ENCODE measurements around the gene CMKLR1. TPM values are rescaled to one million over a fixed set of nuclear protein-coding genes. Genes with fewer than 3 reads are reported as not detected.

CMKLR1 gene
- total RNA-seq, 1 experiment from 2014 or later = 0.66 TPM

DNA sequence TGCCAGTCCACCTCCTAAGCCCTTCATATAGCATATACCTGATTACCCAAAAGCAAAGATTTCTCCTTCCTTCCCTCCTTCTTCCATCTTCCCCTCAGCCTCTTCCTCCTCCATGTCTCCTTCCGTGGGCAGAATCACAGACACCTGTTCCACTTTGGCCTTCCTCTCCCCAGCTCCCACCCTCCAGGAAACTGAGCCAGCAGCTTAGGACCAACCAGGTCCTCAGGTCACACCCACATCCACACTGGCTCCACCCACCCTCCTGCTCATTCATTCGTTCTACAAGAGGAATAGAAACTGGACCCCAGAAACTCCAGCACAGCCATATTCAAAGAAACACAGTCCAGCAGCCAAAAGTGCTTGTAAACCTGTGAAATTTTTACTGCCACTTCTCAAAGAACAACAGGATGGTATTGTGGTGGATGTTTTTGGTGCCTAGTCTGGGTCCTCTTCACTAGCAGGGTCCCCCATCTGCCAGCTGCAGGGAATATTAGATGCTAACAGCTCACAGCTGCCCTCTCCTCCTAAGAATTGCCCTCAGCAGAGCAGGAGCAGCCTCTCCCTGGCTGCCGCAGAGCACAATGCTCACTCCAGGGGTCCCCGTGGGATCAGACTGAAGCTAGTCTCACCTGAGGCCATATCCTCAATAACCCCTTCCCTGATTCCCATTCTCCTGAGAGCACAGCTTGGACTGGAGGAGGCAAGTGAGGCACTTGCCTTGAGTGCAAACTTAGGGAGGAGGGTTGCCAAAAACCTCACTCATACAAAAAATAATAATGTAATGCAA, 18.4 kb downstream of the CMKLR1 start:
- no peak overlapping the region for H3K14ac ChIP-seq (ENCODE audit: insufficient read depth, low read length)
- no peak overlapping the region for H4K91ac ChIP-seq (ENCODE audit: insufficient read length, low read depth, low read length)
- no peak overlapping the region for H3K4me2 ChIP-seq (ENCODE audit: insufficient read depth, insufficient read length, low read length)
- no peak overlapping the region for H2BK5ac ChIP-seq (ENCODE audit: insufficient read length, low read length)
- no peak overlapping the region for H3K27ac ChIP-seq (ENCODE audit: insufficient read length, low read depth, low read length)
- no peak overlapping the region for H3K18ac ChIP-seq (ENCODE audit: insufficient read length, low read depth, low read length)
- H3T11ph ChIP-seq (ENCODE audit: low read length) = no peak overlapping the region
- no peak overlapping the region for H2BK15ac ChIP-seq (ENCODE audit: low read depth, low read length)
- no peak overlapping the region for H3K23ac ChIP-seq (ENCODE audit: insufficient read length, low read depth, low read length)
- DNase-seq = peak; percentile 50
- H3K27me3 Mint-ChIP-seq (ENCODE audit: low read depth) = peaks cover 10% of the 10 kb centered on the region
- H3K9ac ChIP-seq (ENCODE audit: extremely low read depth, insufficient read length, low read length) = no peak overlapping the region
- H3K4ac ChIP-seq (ENCODE audit: low read depth, low read length) = no peak overlapping the region
- H2AK5ac ChIP-seq (ENCODE audit: insufficient read length, low read length) = no peak overlapping the region
- H2AFZ ChIP-seq (ENCODE audit: low read length) = no peak overlapping the region
- no peaks in the 10 kb centered on the region for H3K27me3 ChIP-seq (ENCODE audit: insufficient read depth, low read length)
- no peaks in the 10 kb centered on the region for H3K9me3 ChIP-seq (ENCODE audit: control insufficient read depth, low read depth, low read length)
- H2BK20ac ChIP-seq (ENCODE audit: low read depth, low read length, poor library complexity, severe bottlenecking) = no peak overlapping the region
- no peak overlapping the region for H4K5ac ChIP-seq (ENCODE audit: insufficient read length, low read depth, low read length)
- peak overlapping the region in 1 of 2 experiments; percentile 22; a peak in 1 of 5 replicates for H3K4me3 Mint-ChIP-seq
- H3K4me1 ChIP-seq (ENCODE audit: insufficient read depth, low read length) = peaks cover 19% of the 10 kb centered on the region
- no peaks in the 10 kb centered on the region for H3K79me2 ChIP-seq (ENCODE audit: insufficient read depth, low read length)
- H3K36me3 Mint-ChIP-seq (ENCODE audit: insufficient read depth in 1 of 3, low read depth in 3 of 3) = no peaks in the 10 kb centered on the region; a peak in 1 of 7 replicates
- TF ChIP-seq, protein P1, sequence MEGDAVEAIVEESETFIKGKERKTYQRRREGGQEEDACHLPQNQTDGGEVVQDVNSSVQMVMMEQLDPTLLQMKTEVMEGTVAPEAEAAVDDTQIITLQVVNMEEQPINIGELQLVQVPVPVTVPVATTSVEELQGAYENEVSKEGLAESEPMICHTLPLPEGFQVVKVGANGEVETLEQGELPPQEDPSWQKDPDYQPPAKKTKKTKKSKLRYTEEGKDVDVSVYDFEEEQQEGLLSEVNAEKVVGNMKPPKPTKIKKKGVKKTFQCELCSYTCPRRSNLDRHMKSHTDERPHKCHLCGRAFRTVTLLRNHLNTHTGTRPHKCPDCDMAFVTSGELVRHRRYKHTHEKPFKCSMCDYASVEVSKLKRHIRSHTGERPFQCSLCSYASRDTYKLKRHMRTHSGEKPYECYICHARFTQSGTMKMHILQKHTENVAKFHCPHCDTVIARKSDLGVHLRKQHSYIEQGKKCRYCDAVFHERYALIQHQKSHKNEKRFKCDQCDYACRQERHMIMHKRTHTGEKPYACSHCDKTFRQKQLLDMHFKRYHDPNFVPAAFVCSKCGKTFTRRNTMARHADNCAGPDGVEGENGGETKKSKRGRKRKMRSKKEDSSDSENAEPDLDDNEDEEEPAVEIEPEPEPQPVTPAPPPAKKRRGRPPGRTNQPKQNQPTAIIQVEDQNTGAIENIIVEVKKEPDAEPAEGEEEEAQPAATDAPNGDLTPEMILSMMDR (conservative IDR thresholded peaks at IDR 0.05) = no peak
- H2BK12ac ChIP-seq (ENCODE audit: insufficient read length, low read depth, low read length) = no peak overlapping the region
- H3K23me2 ChIP-seq (ENCODE audit: insufficient read length, low read depth, low read length, poor library complexity, severe bottlenecking) = no peaks in the 10 kb centered on the region
- H4K8ac ChIP-seq (replicated peaks; ENCODE audit: insufficient read length, low read depth, low read length) = no peak overlapping the region
- peaks cover 35 to 36% of the 10 kb centered on the region in 2 experiments for H3K4me1 Mint-ChIP-seq
- H2BK120ac ChIP-seq (ENCODE audit: low read depth, low read length, poor library complexity, severe bottlenecking) = no peak overlapping the region
- H4K20me1 ChIP-seq (ENCODE audit: control insufficient read depth, insufficient read depth, insufficient read length) = no peaks in the 10 kb centered on the region
- no peak overlapping the region for H3K56ac ChIP-seq (ENCODE audit: insufficient read length, low read depth, low read length)
- no CpG with 5 or more reads among the region's 4 CpGs for WGBS (ENCODE audit: extremely low coverage, insufficient read length, low lambda C conversion rate)
- no peaks in the 10 kb centered on the region for H3K79me1 ChIP-seq (ENCODE audit: insufficient read depth, low read depth, low read length, poor library complexity, severe bottlenecking)
- H3K27ac Mint-ChIP-seq = no peak overlapping the region; a peak in 1 of 7 replicates
- H3K9me3 Mint-ChIP-seq = peaks cover 0 to 7% of the 10 kb centered on the region in 2 experiments; a peak in 1 of 5 replicates

All from H9 (cell line).